Forelimb muscle (tissue), 1 donor: ENCODE measurements around the gene BRIP1. TPM values are rescaled to one million over a fixed set of nuclear protein-coding genes. Genes with fewer than 3 reads are reported as not detected.
"Not testable (repeated sequence)": the region's sequence is repeated elsewhere in the genome, so short reads cannot be mapped to it uniquely, and the experiment has no call there.

Experiments
- DNase-seq: peaks from one replicate; pipeline ENCODE4 v3.0.0-alpha.2; 2013; ENCODE audit warnings: low read depth
- polyA plus RNA-seq: library from polyadenylated mRNA; unstranded; fragments of 120-200 nt; gene quantifications from one replicate; pipeline ENCODE4 v1.2.1, GENCODE V29; 2013; ENCODE audit not compliant: insufficient read length

Gene BRIP1
- polyA plus RNA-seq, 1 donor, result 3.8 TPM

DNA sequence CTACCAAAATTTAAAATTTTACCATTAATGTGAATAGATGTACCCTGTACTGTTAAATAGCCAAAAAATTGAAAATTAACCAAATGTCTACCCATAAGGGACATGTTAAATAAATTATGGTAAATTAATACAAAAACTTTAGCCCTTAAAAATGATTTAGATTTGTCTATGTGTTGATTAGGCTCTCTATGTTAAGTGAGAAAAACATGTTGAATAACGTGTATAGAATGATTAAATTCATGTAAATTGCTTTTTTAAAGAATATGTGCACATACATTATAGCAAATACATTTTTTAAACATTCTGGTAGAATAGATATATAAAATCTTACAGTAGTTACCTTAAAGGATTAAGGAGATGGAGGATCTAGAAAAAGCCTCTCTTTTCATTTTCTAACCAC is 59.5 kb downstream of the BRIP1 start:
- no peak for DNase-seq

GRCh38 chr17:61803216-61803615 is 60.1 kb downstream of the BRIP1 start:
- no peak for DNase-seq

GRCh38 chr17:61799812-61800484 is 63.4 kb downstream of the BRIP1 start:
- DNase-seq, result no peak

DNA sequence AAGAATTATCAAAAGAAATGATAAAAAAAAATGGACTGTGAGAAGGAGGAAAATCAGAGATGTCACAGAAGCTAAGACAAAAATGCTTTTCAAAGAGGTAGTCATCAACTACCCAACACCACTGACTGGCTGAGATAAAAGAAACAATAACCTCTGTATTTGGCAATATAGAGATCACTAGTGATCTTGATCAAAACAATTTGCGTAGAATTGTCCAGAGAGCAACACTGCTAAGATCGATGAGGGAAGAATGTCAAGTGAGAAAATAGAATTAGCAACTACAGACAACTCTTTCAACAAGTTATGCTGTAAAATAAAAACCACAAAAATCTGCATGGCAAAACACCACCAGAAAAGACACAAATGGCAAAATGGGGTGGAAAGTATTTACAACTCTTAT is 66.0 kb downstream of the BRIP1 start:
- DNase-seq, result no peak

GRCh38 chr17:61795546-61795945 is 67.8 kb downstream of the BRIP1 start:
- DNase-seq, result no peak

DNA sequence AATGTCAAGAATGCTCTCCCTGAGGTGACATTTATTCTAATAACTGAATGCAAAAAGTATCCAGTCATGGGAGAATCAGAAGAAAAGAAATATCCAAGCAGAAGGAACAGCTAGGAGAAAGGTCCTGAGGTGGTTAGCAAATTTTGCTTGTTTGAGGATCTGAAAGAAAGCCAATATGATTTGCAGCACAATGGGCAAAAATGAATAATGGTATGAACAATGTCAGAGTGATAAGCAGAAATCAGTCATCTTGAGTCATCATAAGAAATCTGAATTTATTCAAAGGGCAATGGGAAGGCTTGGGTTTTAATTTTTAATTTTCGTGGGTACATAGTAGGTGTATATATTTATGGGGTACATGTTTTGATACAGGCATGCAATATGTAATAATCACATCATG is 68.5 kb downstream of the BRIP1 start:
- no peak for DNase-seq

DNA sequence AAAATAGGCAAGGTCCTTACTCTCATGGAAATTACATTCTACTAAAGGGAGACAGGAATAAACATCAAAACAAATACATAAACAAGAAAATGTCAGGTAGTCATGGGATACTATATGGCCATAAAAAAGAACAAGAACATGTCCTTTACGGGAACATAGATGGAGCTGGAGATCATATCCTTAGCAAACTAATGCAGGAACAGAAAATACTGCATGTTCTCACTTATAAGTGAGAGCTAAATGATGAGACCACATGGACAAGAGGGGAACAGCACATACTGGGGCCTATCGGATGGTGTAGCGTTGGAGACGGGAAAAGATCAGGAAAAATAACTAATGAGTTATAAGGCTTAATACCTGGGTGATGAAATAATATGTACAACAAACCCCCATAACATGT is 69.1 kb downstream of the BRIP1 start:
- no peak for DNase-seq

- no peak for DNase-seq
Measured at GRCh38 chr17:61793565-61793964, 69.8 kb downstream of the BRIP1 start.

GRCh38 chr17:61789872-61790271 is 73.5 kb downstream of the BRIP1 start:
- no peak for DNase-seq

DNA sequence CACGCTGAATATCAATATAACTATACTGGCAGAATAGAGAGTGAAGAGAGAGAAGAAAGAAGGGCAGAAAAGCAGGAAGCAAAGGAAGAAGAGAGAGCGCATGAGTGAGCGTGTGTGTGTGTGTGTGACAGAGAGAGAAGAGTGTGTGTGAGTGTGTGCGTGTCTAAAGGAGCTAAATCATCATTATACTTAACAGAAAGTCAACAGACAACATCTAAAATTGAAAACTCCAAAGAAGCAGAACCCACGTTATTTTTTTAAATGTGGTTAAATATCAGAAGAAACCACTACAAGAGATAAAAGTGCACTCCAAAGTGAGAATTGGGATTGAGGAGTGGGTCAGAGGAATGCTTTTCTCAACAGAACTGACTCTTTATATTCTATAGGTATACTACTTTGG is 77.2 kb downstream of the BRIP1 start:
- no peak for DNase-seq

- DNase-seq, result no peak
Measured at GRCh38 chr17:61784510-61784909, 78.8 kb downstream of the BRIP1 start.

DNA sequence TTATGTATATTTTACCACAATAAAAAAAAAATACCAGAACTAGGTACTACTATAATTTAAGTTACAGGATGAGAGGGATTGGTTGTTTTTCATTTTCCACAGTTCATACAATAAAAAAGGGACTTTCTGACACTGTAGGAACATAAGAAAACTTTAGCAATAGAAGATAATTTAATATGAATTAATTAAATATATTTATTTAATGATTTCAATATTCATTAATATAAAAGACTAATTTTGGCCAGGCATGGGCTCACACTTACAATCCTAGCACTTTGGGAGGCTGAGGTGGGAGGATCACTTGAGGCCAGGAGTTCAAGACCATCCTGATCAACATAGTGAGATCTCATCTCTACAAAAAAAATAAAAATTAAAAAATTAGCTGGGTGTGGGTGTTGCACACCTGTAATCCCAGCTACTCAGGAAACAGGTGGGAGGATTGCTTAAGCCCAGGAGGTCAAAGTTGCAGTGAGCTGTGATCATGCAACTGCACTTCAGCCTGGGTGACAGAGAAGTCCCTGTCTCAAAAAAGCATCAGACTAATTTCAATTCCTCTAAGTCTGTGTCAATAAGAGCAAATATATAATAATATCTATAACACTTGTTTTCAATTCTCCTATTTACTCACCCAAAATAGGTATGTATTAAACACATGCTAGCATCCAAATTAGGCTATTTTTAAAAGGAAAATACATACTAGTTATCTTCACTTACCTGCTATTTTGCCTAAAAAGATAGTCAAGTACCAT is 79.6 kb downstream of the BRIP1 start:
- DNase-seq, result no peak

- no peak for DNase-seq
Measured at GRCh38 chr17:61783120-61783519, 80.2 kb downstream of the BRIP1 start.

GRCh38 chr17:61782683-61783082 is 80.6 kb downstream of the BRIP1 start:
- DNase-seq, result no peak

GRCh38 chr17:61775364-61775763 is 88.0 kb downstream of the BRIP1 start:
- no peak for DNase-seq

DNA sequence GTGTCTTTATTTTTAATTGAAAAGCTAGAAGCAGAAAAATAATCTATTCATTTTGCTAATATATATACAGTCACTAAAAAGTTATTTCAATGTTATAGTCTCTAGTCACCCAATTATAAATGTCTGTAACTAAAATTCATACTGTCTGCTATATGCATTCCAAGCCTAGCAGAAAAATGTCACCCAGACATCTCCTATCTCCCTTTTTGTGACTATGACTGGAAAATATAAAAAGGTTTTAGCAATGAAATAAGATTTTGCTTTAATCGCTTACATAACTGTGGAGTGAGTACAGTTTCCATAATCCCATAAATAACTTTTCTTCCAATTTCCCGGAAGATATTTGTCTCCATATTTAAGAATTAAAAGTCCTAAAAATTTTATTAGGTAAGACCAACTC is 88.6 kb downstream of the BRIP1 start:
- no peak for DNase-seq

DNA sequence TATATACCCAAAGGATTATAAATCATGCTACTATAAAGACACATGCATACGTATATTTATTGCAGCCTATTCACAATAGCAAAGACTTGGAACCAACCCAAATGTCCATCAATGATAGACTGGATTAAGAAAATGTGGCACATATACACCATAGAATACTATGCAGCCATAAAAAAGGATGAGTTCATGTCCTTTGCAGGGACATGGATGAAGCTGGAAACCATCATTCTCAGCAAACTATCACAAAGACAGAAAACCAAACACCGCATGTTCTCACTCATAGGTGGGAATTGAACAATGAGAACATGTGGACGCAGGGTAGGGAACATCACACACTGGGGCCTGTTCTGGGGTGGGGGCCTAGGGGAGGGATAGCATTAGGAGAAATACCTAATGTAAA is 89.2 kb downstream of the BRIP1 start:
- not testable (repeated sequence) for DNase-seq

DNA sequence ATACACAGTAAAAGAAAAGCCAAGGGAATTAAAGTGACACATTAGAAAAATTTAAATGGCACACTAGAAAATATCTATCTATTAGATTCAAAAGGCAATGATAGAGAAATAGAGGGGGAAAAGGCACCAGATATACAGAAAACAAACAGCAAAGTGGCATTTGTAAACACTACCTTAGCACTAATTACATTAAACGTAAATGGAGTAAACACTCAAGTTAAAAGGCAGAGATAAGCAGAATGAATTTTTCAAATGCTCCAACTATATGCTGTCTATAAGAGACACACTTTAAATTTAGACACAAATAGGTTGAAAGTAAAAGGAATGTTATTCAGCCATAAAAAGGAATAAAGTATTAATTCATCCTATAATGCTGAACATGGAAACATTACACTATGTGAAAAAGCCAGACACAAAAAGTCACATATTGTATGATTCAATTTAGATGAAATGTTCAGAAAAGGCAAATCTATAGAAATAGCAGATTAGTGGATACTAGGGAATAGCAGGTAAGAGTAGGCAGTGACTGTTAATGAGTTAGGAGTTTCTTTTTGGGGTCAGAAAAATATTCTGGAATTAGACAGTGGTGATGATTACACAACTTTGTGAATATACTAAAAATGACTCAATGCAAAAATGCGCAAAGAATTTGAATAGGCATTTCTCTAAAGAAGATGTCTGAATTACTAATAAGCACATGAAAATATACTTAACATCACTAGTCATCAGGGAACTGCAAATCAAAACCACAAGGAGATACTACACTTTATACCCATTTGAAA is 92.4 kb downstream of the BRIP1 start:
- DNase-seq, result no peak

- DNase-seq, result no peak
Measured at GRCh38 chr17:61770043-61770442, 93.3 kb downstream of the BRIP1 start.

DNA sequence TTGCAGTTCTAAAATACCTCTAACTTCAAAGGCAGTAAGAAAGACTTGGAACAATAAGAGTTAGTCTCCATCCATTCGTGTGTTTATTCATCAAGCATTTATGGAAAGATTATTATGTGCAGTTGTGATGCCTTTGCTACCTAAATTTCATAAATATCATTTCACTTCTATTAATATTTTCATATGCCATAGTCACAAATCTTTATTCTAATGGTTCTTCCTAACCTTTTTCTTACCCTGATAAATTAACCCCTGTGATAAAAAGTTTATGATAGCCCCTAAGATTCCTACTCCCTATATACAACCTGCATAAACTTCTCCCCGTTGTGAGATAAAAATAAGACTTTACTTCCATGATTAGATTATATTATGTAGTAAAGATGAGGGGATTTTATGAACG is 94.9 kb downstream of the BRIP1 start:
- DNase-seq, result no peak

DNA sequence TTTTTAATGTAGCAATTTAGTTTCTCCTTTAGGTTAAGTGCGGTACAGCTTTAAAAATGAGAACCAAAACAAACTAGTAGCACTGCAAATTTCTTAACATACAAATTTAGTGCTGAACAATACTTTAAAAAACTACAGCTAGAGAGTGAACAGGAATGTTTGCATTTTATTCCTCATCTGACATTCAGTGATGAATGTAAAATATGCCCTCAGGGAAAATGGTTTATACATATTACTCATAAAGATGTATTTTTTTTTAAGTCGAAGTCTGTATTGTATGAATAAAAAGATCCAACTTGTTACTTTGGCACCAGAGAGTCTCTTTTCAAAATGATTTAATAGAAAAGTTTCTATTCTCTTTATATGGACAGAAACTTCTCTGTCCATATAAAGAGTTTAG is 96.8 kb downstream of the BRIP1 start:
- no peak for DNase-seq

DNA sequence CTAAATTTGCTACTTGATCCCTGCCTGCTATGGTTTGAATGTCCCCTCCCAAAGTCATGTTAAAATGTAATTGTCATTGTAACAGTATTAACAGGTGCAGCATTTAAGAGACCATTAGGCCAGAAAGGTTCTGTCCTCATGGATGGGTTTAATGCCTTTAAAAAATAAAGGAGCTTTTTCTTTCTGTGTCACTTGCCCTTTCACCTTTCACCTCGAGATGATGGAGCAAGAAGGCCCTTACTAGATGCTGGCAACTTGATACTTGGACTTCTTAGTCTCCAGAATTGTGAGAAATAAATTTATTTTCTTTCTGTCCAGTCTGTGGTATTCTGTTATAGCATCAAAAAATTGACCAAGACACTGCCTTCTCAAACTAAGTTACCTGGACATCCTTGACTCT is 98.5 kb downstream of the BRIP1 start:
- DNase-seq, result no peak

DNA sequence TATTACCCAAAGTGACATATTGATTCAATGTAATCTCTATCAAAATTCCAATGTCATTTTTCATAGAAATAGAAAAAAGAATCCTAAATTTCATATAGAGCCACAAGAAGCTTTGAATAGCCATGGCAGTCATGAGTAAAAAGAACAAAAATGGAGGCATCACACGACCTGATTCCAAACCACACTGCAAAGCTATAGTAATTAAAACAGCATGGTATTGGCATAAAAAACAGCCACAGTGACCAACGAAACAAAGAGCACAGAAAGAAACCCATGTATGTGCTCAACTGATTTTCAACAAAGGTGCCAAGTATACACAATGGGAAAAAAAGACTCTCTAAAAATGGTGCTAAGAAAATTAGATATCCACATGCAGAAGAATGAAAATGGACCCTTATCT is 101.5 kb downstream of the BRIP1 start:
- no peak for DNase-seq
